Upper lobe of right lung (tissue), 1 donor: ENCODE measurements around the gene DNASE1L2. TPM values are rescaled to one million over a fixed set of nuclear protein-coding genes. Genes with fewer than 3 reads are reported as not detected.
A peak's percentile ranks its signal among the peaks of the same experiment; 100 is the strongest.

Experiments
- ATAC-seq: fragments of 200-7000 bp; cut with Tn5 transposase; one replicate; pipeline ENCODE4 v1.9.1; 2020; ENCODE audit warnings: mild to moderate bottlenecking, moderate library complexity
- DNase-seq: peaks from one replicate; pipeline ENCODE4 v3.0.0-alpha.2; 2020
- H3K27ac ChIP-seq: fragments of 200-600 bp; one replicate; pipeline ENCODE4 v1.8.0; 2022
- H3K27me3 ChIP-seq: fragments of 200-600 bp; one replicate; pipeline ENCODE4 v1.8.0; 2022; ENCODE audit warnings: mild to moderate bottlenecking
- H3K36me3 ChIP-seq: fragments of 200-600 bp; one replicate; pipeline ENCODE4 v1.8.0; 2022
- H3K4me1 ChIP-seq: fragments of 200-600 bp; one replicate; pipeline ENCODE4 v1.8.0; 2022
- H3K4me3 ChIP-seq: fragments of 200-600 bp; one replicate; pipeline ENCODE4 v1.8.0; 2022; ENCODE audit warnings: mild to moderate bottlenecking
- H3K9me3 ChIP-seq: fragments of 200-600 bp; one replicate; pipeline ENCODE4 v1.8.0; 2022
- CTCF ChIP-seq: fragments of 200-600 bp; IDR thresholded peaks from one replicate; pipeline ENCODE4 v1.8.0; 2022; ENCODE audit warnings: antibody characterized with exemption
- intact Hi-C: fragments of 100-400 bp; cut with DNase I; formaldehyde crosslinking; loops from one replicate; pipeline ENCODE4 v1.11.0; 2022
- total RNA-seq: library from RNA; stranded (reverse); fragmentation: NEBNext Ultra II Directional; extraction: Animal tissue kit (Norgen Biotek cat#: 25700); gene quantifications from one replicate; pipeline ENCODE4 v1.2.1, GENCODE V29; 2021
- donor health status: DM: no; HTN: yes; CAD: no; lungs with severe emphysema.

DNASE1L2 gene
- total RNA-seq, 1 donor from 2014 or later: 0.78 TPM

GRCh38 chr16:2223221-2223941 lies 12.9 kb upstream of the DNASE1L2 start, which contains the start of gene E4F1:
E4F1 (plus strand) TSS chr16:2223591; CDS start chr16:2223614, 23 bp downstream.
- TF ChIP-seq CTCF: no peak
- Histone ChIP-seq H3K4me1 (peaks cover 19% of the 10 kb centered on the region), H3K27ac (peak within 1 kb of the TSS; percentile 84), H3K36me3 (peaks cover 4% of the 10 kb centered on the region), H3K9me3 (no peaks in the 10 kb centered on the region), H3K4me3 (peak within 1 kb of the TSS; percentile 76), H3K27me3 (no peaks in the 10 kb centered on the region)
- ATAC-seq (peak; percentile 99), DNase-seq (peak; percentile 100)
- intact Hi-C loops: no loop called here

- peak; percentile 56 for ATAC-seq
- TF ChIP-seq CTCF: no peak
- intact Hi-C loops: no loop called here
- peak overlapping the region; percentile 76 for H3K4me3 ChIP-seq
- peak overlapping the region; percentile 84 for H3K27ac ChIP-seq
- H3K9me3 ChIP-seq: no peaks in the 10 kb centered on the region
- no peak for DNase-seq
- H3K4me1 ChIP-seq: peaks cover 19% of the 10 kb centered on the region
- H3K27me3 ChIP-seq: no peaks in the 10 kb centered on the region
- H3K36me3 ChIP-seq: peaks cover 10% of the 10 kb centered on the region
These were observed 12.2 kb upstream of the DNASE1L2 start for GRCh38 chr16:2223942-2224486.

GRCh38 chr16:2226245-2226793 lies 9.9 kb upstream of the DNASE1L2 start:
- Histone ChIP-seq H3K4me3 (no peak overlapping the region), H3K36me3 (peaks cover 25% of the 10 kb centered on the region), H3K27ac (no peak overlapping the region), H3K27me3 (no peaks in the 10 kb centered on the region), H3K9me3 (no peaks in the 10 kb centered on the region), H3K4me1 (peaks cover 19% of the 10 kb centered on the region)
- no peak for TF ChIP-seq CTCF
- DNase-seq: no peak
- ATAC-seq: no peak
- intact Hi-C loops: no loop called here

- no peak for ATAC-seq
- H3K27ac ChIP-seq: no peak overlapping the region
- DNase-seq: no peak
- H3K36me3 ChIP-seq: peaks cover 31% of the 10 kb centered on the region
- peaks cover 19% of the 10 kb centered on the region for H3K4me1 ChIP-seq
- no peaks in the 10 kb centered on the region for H3K27me3 ChIP-seq
- no peak overlapping the region for H3K4me3 ChIP-seq
- H3K9me3 ChIP-seq: no peaks in the 10 kb centered on the region
- intact Hi-C loops: no loop called here
- no peak for TF ChIP-seq CTCF
These were observed 9.3 kb upstream of the DNASE1L2 start for GRCh38 chr16:2226918-2227317.

- Histone ChIP-seq H3K4me3 (no peak overlapping the region), H3K27me3 (no peaks in the 10 kb centered on the region), H3K36me3 (peaks cover 44% of the 10 kb centered on the region), H3K4me1 (peaks cover 19% of the 10 kb centered on the region), H3K9me3 (no peaks in the 10 kb centered on the region), H3K27ac (no peak overlapping the region)
- no peak for TF ChIP-seq CTCF
- ATAC-seq: no peak
- intact Hi-C loops: no loop called here
- DNase-seq: no peak
These were observed 8.0 kb upstream of the DNASE1L2 start for GRCh38 chr16:2228161-2228824.
